IMR-90 (cell line): Measurements from ENCODE around the gene TAC4. TPM values are rescaled to one million over a fixed set of nuclear protein-coding genes. Genes with fewer than 3 reads are reported as not detected.

Experiments
- ATAC-seq: fragments of 200-7000 bp; cut with Tn5 transposase; 2 replicates; pipeline ENCODE4 v1.9.1; 2020; ENCODE audit warnings: low read depth, mild to moderate bottlenecking, moderate library complexity
- BruUV-seq: library from RNA; stranded (reverse); fragments of 400-500 nt; replicated peaks from 2 replicates; lab custom pipeline; 2021; lab: Mats Ljungman, UMichigan
- CTCF ChIA-PET: fragments of 300-600 bp; formaldehyde crosslinking; extraction: SDS; loops from one replicate; lab custom pipeline; 2021; ENCODE audit warnings: antibody characterized with exemption; lab: Yijun Ruan, JAX
- POLR2A ChIA-PET: fragments of 300-600 bp; sonication (Branson Sonifier 250); formaldehyde crosslinking; loops from one replicate; lab custom pipeline; 2022; ENCODE audit warnings: antibody characterized with exemption; ENCODE audit not compliant: unreplicated experiment; lab: Charles Lee
- DNase-seq: peaks from one replicate; pipeline ENCODE4 v3.0.0; 2013
- H2AFZ ChIP-seq: replicated peaks from 2 replicates; pipeline ENCODE3; 2013; ENCODE audit warnings: low read length, mild to moderate bottlenecking; ENCODE audit not compliant: poor library complexity
- H2AK5ac ChIP-seq: 2 replicates; pipeline ENCODE4 v1.6.1; 2013; ENCODE audit warnings: low read depth, low read length, inconsistent platforms
- H2AK9ac ChIP-seq: replicated peaks from 2 replicates; pipeline ENCODE3; 2013; ENCODE audit warnings: mild to moderate bottlenecking, low read depth, low read length, moderate library complexity; ENCODE audit not compliant: poor library complexity
- H2BK120ac ChIP-seq: 2 replicates; pipeline ENCODE4 v1.6.1; 2013; ENCODE audit warnings: low read depth, low read length, inconsistent platforms
- H2BK15ac ChIP-seq: 3 replicates; pipeline ENCODE4 v1.6.1; 2013; ENCODE audit warnings: low read depth, low read length, inconsistent platforms
- H2BK20ac ChIP-seq: 2 replicates; pipeline ENCODE4 v1.6.1; 2013; ENCODE audit warnings: low read depth, mild to moderate bottlenecking, inconsistent platforms, low read length, moderate library complexity
- H2BK5ac ChIP-seq: 2 replicates; pipeline ENCODE4 v1.6.1; 2013; ENCODE audit warnings: mild to moderate bottlenecking, low read depth, low read length, inconsistent platforms; ENCODE audit not compliant: poor library complexity, severe bottlenecking
- H3K14ac ChIP-seq: replicated peaks from 2 replicates; pipeline ENCODE4 v1.6.1; 2013; ENCODE audit warnings: low read depth, low read length, inconsistent platforms
- H3K18ac ChIP-seq: 2 replicates; pipeline ENCODE4 v1.6.1; 2013; ENCODE audit warnings: low read depth, low read length, control low read depth
- H3K23ac ChIP-seq: 2 replicates; pipeline ENCODE4 v1.6.1; 2013; ENCODE audit warnings: low read depth, low read length, inconsistent platforms
- H3K27ac ChIP-seq: 2 replicates; pipeline ENCODE4 v1.5.1; 2013; ENCODE audit warnings: mild to moderate bottlenecking, control low read depth, low read length; ENCODE audit not compliant: insufficient read depth
- H3K27me3 ChIP-seq: 2 replicates; pipeline ENCODE4 v1.6.1; 2013; ENCODE audit warnings: low read length; ENCODE audit not compliant: control insufficient read depth, insufficient read depth
- H3K36me3 ChIP-seq: 2 replicates; pipeline ENCODE4 v1.6.1; 2013; ENCODE audit warnings: low read length, mixed read lengths; ENCODE audit not compliant: control insufficient read depth, insufficient read depth
- H3K4ac ChIP-seq: 2 replicates; pipeline ENCODE4 v1.6.1; 2013; ENCODE audit warnings: low read depth, low read length, inconsistent platforms
- H3K4me1 ChIP-seq: 2 replicates; pipeline ENCODE4 v1.6.1; 2013; ENCODE audit warnings: low read length, mixed read lengths; ENCODE audit not compliant: control insufficient read depth, insufficient read depth
- H3K4me2 ChIP-seq: 2 replicates; pipeline ENCODE4 v1.6.1; 2013; ENCODE audit warnings: low read depth, mild to moderate bottlenecking, control low read depth, low read length, moderate library complexity
- H3K4me3 ChIP-seq: 2 replicates; pipeline ENCODE4 v1.5.1; 2013; ENCODE audit warnings: low read depth, mild to moderate bottlenecking, control low read depth, low read length, moderate library complexity; ENCODE audit not compliant: insufficient read depth
- H3K56ac ChIP-seq: 2 replicates; pipeline ENCODE4 v1.6.1; 2013; ENCODE audit warnings: low read length, inconsistent platforms; ENCODE audit not compliant: insufficient read depth; ENCODE audit errors: extremely low read depth
- H3K79me1 ChIP-seq, 2 experiments: 2 replicates each; pipeline ENCODE4 v1.6.1; 2013; ENCODE audit warnings: low read length in 2 of 2, inconsistent platforms in 1 of 2, low read depth in 1 of 2
- H3K9ac ChIP-seq: 2 replicates; pipeline ENCODE4 v1.6.1; 2013; ENCODE audit warnings: low read depth, low read length, control low read depth
- H3K9me1 ChIP-seq: 2 replicates; pipeline ENCODE4 v1.6.1; 2013; ENCODE audit warnings: low read length, inconsistent platforms; ENCODE audit not compliant: insufficient read depth
- H3K9me3 ChIP-seq: 2 replicates; pipeline ENCODE4 v1.6.1; 2013; ENCODE audit warnings: low read length; ENCODE audit not compliant: control insufficient read depth, insufficient read depth
- H4K20me1 ChIP-seq: 2 replicates; pipeline ENCODE4 v1.6.1; 2013; ENCODE audit warnings: low read length, inconsistent platforms; ENCODE audit not compliant: insufficient read depth
- H4K5ac ChIP-seq: 2 replicates; pipeline ENCODE4 v1.6.1; 2013; ENCODE audit warnings: mild to moderate bottlenecking, low read depth, low read length, control low read depth
- H4K8ac ChIP-seq, 2 experiments: 2 replicates each; pipeline ENCODE4 v1.6.1; 2013; ENCODE audit warnings: low read depth in 2 of 2, low read length in 2 of 2, control low read depth in 1 of 2, inconsistent platforms in 1 of 2
- H4K91ac ChIP-seq: 2 replicates; pipeline ENCODE4 v1.6.1; 2013; ENCODE audit warnings: low read depth, low read length, inconsistent platforms; ENCODE audit not compliant: insufficient read depth
- BHLHE40 ChIP-seq: fragments of 150-350 bp; IDR thresholded peaks from 2 replicates; pipeline ENCODE4 v1.6.1; 2016; ENCODE audit warnings: mild to moderate bottlenecking, low read depth, low read length
- CEBPB ChIP-seq: IDR thresholded peaks from 2 replicates; pipeline ENCODE4 v1.6.1; 2012; ENCODE audit warnings: low read depth, low read length, improper control_type of control experiment
- CHD1 ChIP-seq: IDR thresholded peaks from 2 replicates; pipeline ENCODE4 v1.6.1; 2012; ENCODE audit warnings: low read depth, low read length, improper control_type of control experiment
- FOS ChIP-seq: fragments of 150-350 bp; IDR thresholded peaks from 2 replicates; pipeline ENCODE4 v1.6.1; 2016; ENCODE audit warnings: low read depth, low read length
- MAFK ChIP-seq: IDR thresholded peaks from 2 replicates; pipeline ENCODE4 v1.6.1; 2012; ENCODE audit warnings: low read depth, low read length, improper control_type of control experiment
- MAZ ChIP-seq: IDR thresholded peaks from 2 replicates; pipeline ENCODE4 v1.6.1; 2012; ENCODE audit warnings: low read depth, mild to moderate bottlenecking, low read length, improper control_type of control experiment, moderate library complexity, borderline replicate concordance
- MXI1 ChIP-seq: IDR thresholded peaks from 2 replicates; pipeline ENCODE4 v1.6.1; 2012; ENCODE audit warnings: low read depth, mild to moderate bottlenecking, low read length, moderate library complexity, borderline replicate concordance
- NFE2L2 ChIP-seq: fragments of 150-350 bp; IDR thresholded peaks from 2 replicates; pipeline ENCODE4 v1.6.1; 2016; ENCODE audit warnings: low read depth, mild to moderate bottlenecking, low read length
- RAD21 ChIP-seq: IDR thresholded peaks from 2 replicates; pipeline ENCODE4 v1.6.1; 2012; ENCODE audit warnings: low read length, improper control_type of control experiment
- RFX5 ChIP-seq: IDR thresholded peaks from 2 replicates; pipeline ENCODE4 v1.8.0; 2012; ENCODE audit warnings: low read depth, mild to moderate bottlenecking, low read length, moderate library complexity
- SMC3 ChIP-seq: fragments of 150-350 bp; IDR thresholded peaks from 2 replicates; pipeline ENCODE4 v1.6.1; 2016; ENCODE audit warnings: low read depth, mild to moderate bottlenecking, antibody characterized with exemption, low read length, moderate library complexity
- WGBS, 2 experiments: methylation state at CpG; one replicate each; pipeline versions ENCODE4 v1.1.5 to v1.1.7; 2013; ENCODE audit warnings: missing lambda C conversion rate in 2 of 2; ENCODE audit not compliant: insufficient read length in 1 of 2; ENCODE audit errors: extremely low coverage in 2 of 2; 5-methylcytosine and 5-hydroxymethylcytosine counted together
- dilution Hi-C: fragments of 300-500 bp; cut with HindIII; formaldehyde crosslinking; loops from one replicate; pipeline ENCODE4 v1.14.3; 2018; ENCODE audit warnings: low sequenced_read_pairs; ENCODE audit not compliant: unreplicated experiment
- in situ Hi-C: fragments of 300-500 bp; cut with MboI; formaldehyde crosslinking; loops from 3 replicates; pipeline ENCODE4 v1.14.3; 2019; ENCODE audit warnings: low sequenced_read_pairs, inconsistent platforms, mixed read lengths
- intact Hi-C: fragments of 100-400 bp; cut with micrococcal nuclease; formaldehyde crosslinking; loops from 2 replicates; pipeline ENCODE4 v1.10.0; 2022
- polyA plus RNA-seq, 3 experiments: library from polyadenylated mRNA; depleted of rRNA; stranded (reverse); fragments of >200 nt; gene quantifications; 2 replicates each; pipeline ENCODE4 v1.2.3, GENCODE V29; 2012; ENCODE audit warnings: low replicate concordance in 1 of 3
- total RNA-seq: library from RNA; depleted of rRNA; stranded (reverse); fragments of >200 nt; gene quantifications from 2 replicates; pipeline ENCODE4 v1.2.3, GENCODE V29; 2012
- TF ChIP-seq, protein P1 (sequence below): fragments of 150-350 bp; IDR thresholded peaks from 2 replicates; pipeline ENCODE4 v1.6.1; 2016; ENCODE audit warnings: low read depth, mild to moderate bottlenecking, low read length, moderate library complexity, borderline replicate concordance

TAC4 gene
- total and polyA plus RNA-seq, 2 of the 4 experiments (the other 2 are of a cell fraction): not detected

DNA sequence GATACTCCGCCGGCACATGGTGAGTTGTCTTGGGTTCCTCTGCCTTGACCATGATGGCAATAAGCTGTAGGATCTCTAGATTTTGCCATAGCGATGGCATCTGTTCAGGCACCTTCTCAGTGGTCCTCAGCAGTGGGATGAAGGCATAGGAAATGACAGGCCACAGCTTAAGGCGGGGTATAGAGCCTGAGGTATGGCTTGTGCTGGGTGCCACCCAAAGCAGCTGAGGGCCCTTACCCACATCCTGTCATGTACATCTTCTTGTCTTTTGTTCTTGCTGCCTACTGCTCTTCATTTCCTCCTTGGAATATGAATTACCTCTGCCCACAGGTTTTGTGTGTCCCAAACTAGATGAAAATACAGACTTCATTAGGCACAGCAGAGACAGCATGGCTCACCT, 29.9 kb downstream of the TAC4 start:
- Histone ChIP-seq H2BK120ac (no peak overlapping the region), H3K9me1 (peaks cover 11% of the 10 kb centered on the region), H4K5ac (no peak overlapping the region), H3K4ac (no peak overlapping the region), H4K20me1 (peaks cover 2% of the 10 kb centered on the region; the same call in 1 of the 2 replicates), H3K79me1 (peaks cover 13 to 47% of the 10 kb centered on the region in 2 experiments), H3K4me1 (peaks cover 3% of the 10 kb centered on the region), H3K27ac (no peak overlapping the region), H3K4me3 (no peak overlapping the region), H3K9me3 (no peaks in the 10 kb centered on the region), H3K23ac (no peak overlapping the region), H2AK9ac (no peak overlapping the region), H2AFZ (no peak overlapping the region), H2BK20ac (no peak overlapping the region), H3K56ac (no peak overlapping the region), H3K4me2 (no peak overlapping the region), H3K27me3 (no peaks in the 10 kb centered on the region), H3K14ac (no peak overlapping the region), H4K8ac (no peak overlapping the region), H3K18ac (no peak overlapping the region), H3K36me3 (peaks cover 33% of the 10 kb centered on the region), H4K91ac (no peak overlapping the region), H2BK5ac (no peak overlapping the region), H3K9ac (no peak overlapping the region), H2BK15ac (no peak overlapping the region), H2AK5ac (no peak overlapping the region)
- CTCF ChIA-PET: no interaction called here
- intact Hi-C loops: no loop called here
- no TSS peak for BruUV-seq
- ATAC-seq (no peak), DNase-seq (no peak)
- WGBS, 2 experiments: no CpG with 5 or more reads among the region's 4 CpGs
- in situ Hi-C loops: no loop called here
- TF ChIP-seq MAZ: no peak
- no peak for TF ChIP-seq CEBPB
- no peak for TF ChIP-seq SMC3
- TF ChIP-seq, protein P1, sequence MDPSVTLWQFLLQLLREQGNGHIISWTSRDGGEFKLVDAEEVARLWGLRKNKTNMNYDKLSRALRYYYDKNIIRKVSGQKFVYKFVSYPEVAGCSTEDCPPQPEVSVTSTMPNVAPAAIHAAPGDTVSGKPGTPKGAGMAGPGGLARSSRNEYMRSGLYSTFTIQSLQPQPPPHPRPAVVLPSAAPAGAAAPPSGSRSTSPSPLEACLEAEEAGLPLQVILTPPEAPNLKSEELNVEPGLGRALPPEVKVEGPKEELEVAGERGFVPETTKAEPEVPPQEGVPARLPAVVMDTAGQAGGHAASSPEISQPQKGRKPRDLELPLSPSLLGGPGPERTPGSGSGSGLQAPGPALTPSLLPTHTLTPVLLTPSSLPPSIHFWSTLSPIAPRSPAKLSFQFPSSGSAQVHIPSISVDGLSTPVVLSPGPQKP: no peak
- TF ChIP-seq RFX5: no peak
- TF ChIP-seq CHD1: no peak
- no peak for TF ChIP-seq FOS
- TF ChIP-seq RAD21: no peak
- no peak for TF ChIP-seq MXI1
- TF ChIP-seq NFE2L2: no peak
- no peak for TF ChIP-seq BHLHE40
- no peak for TF ChIP-seq MAFK
- dilution Hi-C loops: no loop called here
- POLR2A ChIA-PET: no interaction called here
